H1 (cell line): ENCODE data around the gene UTP20. TPM values are rescaled to one million over a fixed set of nuclear protein-coding genes. Genes with fewer than 3 reads are reported as not detected.

ENCODE experiments used
- CBX5 ChIP-seq: fragments of 300-800, 300-1000 bp; sonication (generic); IDR thresholded peaks from 2 replicates; pipeline ENCODE4 v1.7.1; 2016; ENCODE audit warnings: antibody characterized with exemption, low read length, low read depth
- CBX8 ChIP-seq: fragments of 300-800, 300-1000 bp; sonication (generic); IDR thresholded peaks from 2 replicates; pipeline ENCODE4 v1.7.1; 2016; ENCODE audit warnings: low read depth, low read length, borderline replicate concordance
- CTCF ChIP-seq, 3 experiments: IDR thresholded peaks; 1 replicate in 2 of 3; 2 replicates in 1 of 3; pipeline versions ENCODE4 v1.5.1 to v1.6.1; 2011; ENCODE audit warnings: low read length in 3 of 3, mild to moderate bottlenecking in 3 of 3, inconsistent platforms in 2 of 3, low read depth in 1 of 3, moderate library complexity in 1 of 3; ENCODE audit not compliant: insufficient read depth in 1 of 3; ENCODE audit errors: control extremely low read depth in 1 of 3
- E2F6 ChIP-seq: IDR thresholded peaks from 2 replicates; pipeline ENCODE4 v1.6.1; 2012; ENCODE audit warnings: inconsistent platforms
- SP1 ChIP-seq: IDR thresholded peaks from 2 replicates; pipeline ENCODE4 v1.6.1; 2011; ENCODE audit warnings: low read depth, low read length
- polyA plus RNA-seq, 7 experiments: library from polyadenylated mRNA; depleted of rRNA in 3 of 7; stranded (reverse) in 5 of 7; unstranded in 2 of 7; fragments of >200 nt in 5 of 7; fragments of 200-250 nt in 2 of 7; gene quantifications; 1 replicate in 5 of 7; 2 replicates in 1 of 7; 4 replicates in 1 of 7; pipeline versions ENCODE4 v1.2.1 to v1.2.3, GENCODE V29; 2011 to 2013; ENCODE audit warnings: missing spikeins in 2 of 7, mixed read lengths in 2 of 7
- total RNA-seq: library from RNA; stranded (reverse); fragmentation: NEBNext Ultra II Directional; extraction: Animal tissue kit (Norgen Biotek cat#: 25700); gene quantifications from 2 replicates; pipeline ENCODE4 v1.2.1, GENCODE V29; 2021
- TF ChIP-seq, protein P1 (sequence below): IDR thresholded peaks from 2 replicates; pipeline ENCODE4 v1.6.1; 2012; ENCODE audit warnings: low read length, inconsistent platforms

UTP20 gene
- total and polyA plus RNA-seq, 2 of the 8 experiments (the other 6 are each of a cell fraction or from before 2014, with no cell fraction given): 8.5 to 48.4 TPM

DNA sequence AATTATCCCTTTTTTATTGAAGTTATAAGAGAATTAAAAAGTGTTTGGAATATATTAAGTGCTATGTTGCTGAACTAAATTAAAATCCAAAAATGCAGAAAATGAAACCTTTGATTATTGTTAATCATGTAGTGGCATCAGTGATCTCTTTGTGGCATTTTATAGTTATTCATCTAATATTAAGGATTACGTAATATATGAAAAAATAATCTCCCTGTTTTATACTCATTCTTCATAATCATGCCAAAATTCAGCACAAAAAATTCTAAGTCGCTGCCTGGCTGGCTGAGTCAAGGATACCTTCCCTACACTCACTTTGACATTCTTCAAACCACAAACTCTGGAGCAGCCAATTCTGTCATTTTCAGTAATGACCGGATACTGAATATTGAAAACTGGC, 64.0 kb downstream of the UTP20 start (continued):
- TF ChIP-seq CTCF (IDR thresholded peaks at IDR 0.05; ENCODE audit: control extremely low read depth in 1 of 3, insufficient read depth in 1 of 3, low read depth in 1 of 3, low read length in 3 of 3) (no peak), E2F6 (no peak), SP1 (no peak), CBX8 (no peak), CBX5 (no peak)
- TF ChIP-seq, protein P1, sequence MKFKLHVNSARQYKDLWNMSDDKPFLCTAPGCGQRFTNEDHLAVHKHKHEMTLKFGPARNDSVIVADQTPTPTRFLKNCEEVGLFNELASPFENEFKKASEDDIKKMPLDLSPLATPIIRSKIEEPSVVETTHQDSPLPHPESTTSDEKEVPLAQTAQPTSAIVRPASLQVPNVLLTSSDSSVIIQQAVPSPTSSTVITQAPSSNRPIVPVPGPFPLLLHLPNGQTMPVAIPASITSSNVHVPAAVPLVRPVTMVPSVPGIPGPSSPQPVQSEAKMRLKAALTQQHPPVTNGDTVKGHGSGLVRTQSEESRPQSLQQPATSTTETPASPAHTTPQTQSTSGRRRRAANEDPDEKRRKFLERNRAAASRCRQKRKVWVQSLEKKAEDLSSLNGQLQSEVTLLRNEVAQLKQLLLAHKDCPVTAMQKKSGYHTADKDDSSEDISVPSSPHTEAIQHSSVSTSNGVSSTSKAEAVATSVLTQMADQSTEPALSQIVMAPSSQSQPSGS: no peak
- TF ChIP-seq, all 59 proteins: peak for 0
